Colon (tissue), 2 donors: ENCODE data around the gene TMEM132C.

Experiments used
- FAIRE-seq: peaks from 2 replicates; lab custom pipeline; 2012; peaks lifted over from hg19 to GRCh38; lab: Jason Lieb, UNC
- donor health status: control.
- donor health status: control.

TMEM132C gene

GRCh38 chr12:128671528-128672042 lies 404.6 kb downstream of the TMEM132C start:
- FAIRE-seq = no peak

DNA sequence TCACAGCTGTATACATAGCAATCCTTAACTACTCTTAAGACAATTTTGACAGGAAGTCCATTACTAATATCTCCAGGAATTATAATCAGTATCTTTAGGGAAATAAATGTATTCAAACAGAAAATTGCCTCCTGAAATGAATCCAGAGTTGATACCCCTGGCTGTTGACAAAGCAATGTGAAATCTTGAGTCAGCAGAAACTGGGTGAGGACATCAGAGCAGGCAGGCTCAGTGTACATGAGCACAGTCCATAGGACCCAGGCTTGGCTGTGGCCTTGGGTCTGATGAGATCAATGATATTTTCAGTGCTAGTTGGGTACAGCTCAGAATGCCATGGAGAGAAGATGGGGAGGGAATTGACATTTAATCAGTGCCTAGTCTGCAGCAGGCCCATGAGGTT lies 405.5 kb downstream of the TMEM132C start:
- FAIRE-seq = no peak

GRCh38 chr12:128672893-128673292 lies 405.9 kb downstream of the TMEM132C start:
- no peak for FAIRE-seq

DNA sequence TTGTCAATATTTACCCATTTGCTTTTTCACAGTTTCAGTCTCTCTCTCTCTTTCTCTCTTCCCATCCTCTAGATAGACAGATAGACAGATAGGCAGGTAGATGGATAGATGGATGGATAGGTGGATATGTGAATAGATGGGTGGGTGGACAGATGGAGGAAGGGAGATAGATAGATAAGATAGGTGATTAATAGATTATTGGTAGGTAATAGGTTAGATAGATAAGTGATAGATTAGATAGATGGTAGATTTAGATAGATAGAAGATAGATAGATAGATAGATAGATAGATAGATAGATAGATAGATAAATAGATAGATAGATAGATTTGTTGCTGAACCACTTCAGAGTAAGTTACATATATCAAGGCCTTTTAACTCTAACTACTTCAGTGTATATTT lies 408.6 kb downstream of the TMEM132C start:
- no peak for FAIRE-seq

GRCh38 chr12:128680555-128680954 lies 413.6 kb downstream of the TMEM132C start:
- FAIRE-seq = no peak

DNA sequence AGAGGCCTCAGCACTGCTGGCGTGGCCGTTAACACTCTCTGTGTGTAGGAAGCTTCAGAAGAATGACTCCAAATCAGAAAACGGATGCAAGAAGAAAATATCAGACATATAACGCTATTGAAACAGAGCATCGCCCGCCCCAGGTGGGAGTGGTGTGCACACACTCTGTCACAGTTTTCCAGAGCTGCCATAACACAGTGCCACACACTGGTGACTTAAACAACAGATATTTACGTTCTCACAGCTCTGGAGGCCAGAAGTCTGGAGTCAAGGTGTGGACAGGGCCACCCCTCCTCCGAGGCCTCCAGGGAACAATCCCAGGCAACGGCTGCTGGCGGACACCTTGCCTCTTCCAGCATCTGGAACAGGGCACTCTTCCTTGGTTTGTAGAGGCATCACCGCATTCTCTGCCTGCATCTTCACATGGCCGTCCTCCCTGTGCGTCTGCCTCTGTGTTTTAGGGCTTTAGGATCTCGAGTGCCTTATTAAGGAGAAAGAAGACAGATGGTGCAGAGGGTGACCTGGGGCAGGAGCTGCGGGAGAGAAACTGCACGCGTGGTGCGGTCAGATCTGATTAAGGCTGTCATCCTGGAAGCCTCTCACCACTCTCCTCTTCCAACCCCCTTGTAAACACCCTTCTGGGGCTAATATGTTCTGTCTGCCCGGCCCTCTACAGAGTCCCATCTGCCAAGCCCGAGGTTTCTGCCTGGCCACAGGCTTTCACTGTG lies 415.7 kb downstream of the TMEM132C start:
- FAIRE-seq = no peak

DNA sequence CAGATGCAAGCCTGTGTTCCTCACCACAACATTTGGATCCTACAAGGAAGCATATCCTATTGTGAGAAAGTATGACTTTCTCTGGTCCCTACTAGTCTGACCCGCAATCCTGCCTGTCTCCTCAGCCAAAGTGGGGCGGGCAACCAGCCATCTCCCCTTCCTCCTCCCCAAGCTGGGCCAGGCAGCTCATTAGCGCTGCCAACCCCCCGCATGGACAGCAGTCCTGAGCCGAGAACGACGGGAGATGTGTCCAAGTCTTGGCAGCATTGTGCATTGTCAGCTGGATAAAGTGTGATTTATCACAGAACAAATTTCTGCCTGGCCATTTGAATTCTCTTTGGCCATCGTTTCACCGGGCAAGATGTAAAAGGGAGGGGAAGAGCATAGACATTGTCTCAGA lies 417.4 kb downstream of the TMEM132C start:
- FAIRE-seq = no peak

DNA sequence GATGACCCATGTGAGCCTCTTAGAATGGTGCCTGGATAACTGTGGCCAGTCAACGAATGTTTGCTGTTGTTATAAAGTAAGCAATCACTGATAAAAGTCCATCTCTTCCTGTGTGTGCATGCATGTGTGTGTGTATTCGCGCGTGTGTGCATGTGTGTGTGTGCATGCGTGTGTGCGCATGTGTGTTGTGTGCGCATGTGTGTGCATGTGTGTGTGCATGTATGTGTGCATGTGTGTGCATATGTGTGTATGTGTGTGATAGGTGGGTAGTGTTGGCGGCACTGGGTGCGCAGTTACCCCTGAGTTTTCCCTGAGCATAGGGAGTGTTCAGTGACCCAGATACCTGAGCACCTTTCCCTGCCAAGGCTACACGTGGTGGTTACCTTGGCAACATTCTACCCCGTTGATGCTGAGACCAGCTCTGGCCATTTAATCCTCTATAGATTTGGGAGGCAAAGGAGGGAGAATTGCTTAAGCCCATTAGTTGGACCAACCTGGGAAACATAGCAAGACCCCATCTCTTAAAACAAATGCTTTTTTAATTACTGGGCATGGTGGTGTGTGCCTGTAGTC lies 419.0 kb downstream of the TMEM132C start:
- no peak for FAIRE-seq

- FAIRE-seq = no peak
Measured at GRCh38 chr12:128687851-128688250, 420.9 kb downstream of the TMEM132C start.

- no peak for FAIRE-seq
Measured at GRCh38 chr12:128690641-128691040, 423.7 kb downstream of the TMEM132C start.

GRCh38 chr12:128693115-128693514 lies 426.1 kb downstream of the TMEM132C start:
- FAIRE-seq = no peak

- FAIRE-seq = no peak
Measured at GRCh38 chr12:128693771-128694170, 426.8 kb downstream of the TMEM132C start.

- no peak for FAIRE-seq
Measured at GRCh38 chr12:128694445-128694844, 427.5 kb downstream of the TMEM132C start.

GRCh38 chr12:128695697-128696096 lies 428.7 kb downstream of the TMEM132C start:
- no peak for FAIRE-seq

- no peak for FAIRE-seq
Measured at GRCh38 chr12:128698301-128698972, 431.5 kb downstream of the TMEM132C start.

DNA sequence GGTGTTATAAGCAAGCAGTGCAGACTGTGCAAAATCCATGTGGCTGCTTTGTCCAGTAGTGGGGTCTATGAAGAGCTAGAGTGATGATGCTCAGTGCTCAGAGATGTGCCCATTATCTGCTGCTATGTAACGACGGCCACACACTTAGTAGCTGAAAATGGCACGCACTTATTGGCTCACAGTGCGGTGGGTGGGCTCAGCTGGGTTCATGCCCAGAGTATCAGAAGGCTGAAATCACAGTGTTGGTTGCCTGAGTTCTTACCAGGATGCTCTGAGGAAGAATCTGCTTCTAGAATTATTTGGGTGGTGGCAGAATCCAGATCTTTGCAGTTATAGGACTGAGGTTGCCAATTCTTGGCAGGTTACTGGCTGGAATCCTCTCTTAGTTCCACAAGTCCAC lies 432.1 kb downstream of the TMEM132C start:
- FAIRE-seq = no peak

- FAIRE-seq = no peak
Measured at GRCh38 chr12:128702371-128702770, 435.4 kb downstream of the TMEM132C start.

DNA sequence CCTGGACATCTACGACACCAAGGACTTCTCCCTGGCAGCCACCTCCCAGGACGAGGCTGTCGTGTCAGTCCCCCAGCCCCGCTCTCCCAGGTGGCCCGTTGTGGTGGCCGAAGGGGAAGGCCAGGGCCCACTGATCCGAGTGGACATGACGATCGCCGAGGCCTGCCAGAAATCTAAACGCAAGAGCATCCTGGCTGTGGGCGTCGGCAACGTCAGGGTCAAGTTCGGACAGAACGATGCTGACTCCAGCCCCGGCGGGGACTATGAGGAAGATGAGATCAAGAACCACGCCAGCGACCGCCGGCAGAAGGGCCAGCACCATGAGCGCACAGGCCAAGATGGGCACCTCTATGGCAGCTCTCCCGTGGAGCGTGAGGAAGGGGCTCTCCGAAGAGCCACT lies 438.2 kb downstream of the TMEM132C start:
- FAIRE-seq = no peak

DNA sequence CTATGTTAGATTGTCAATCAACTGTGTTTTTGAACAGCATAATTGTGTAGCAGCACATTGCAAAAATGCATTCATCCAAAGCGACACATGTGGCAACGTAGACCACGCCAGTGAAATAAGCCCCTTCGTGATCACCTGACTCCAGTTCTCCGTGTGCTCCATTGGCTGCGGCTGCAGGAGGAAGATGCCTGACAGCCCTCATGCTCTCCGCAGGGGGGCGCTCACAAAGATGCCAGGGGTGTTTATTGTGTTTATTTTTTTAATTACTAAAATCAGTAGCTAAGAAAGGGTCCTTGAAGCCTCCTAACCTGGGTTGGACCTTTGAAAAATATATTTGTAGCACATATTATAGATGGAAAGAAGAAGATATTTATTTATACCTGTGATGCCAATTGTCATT lies 440.5 kb downstream of the TMEM132C start:
- FAIRE-seq = no peak

- FAIRE-seq = no peak
Measured at GRCh38 chr12:128708789-128709188, 441.8 kb downstream of the TMEM132C start.

GRCh38 chr12:128709660-128710059 lies 442.7 kb downstream of the TMEM132C start:
- FAIRE-seq = no peak

DNA sequence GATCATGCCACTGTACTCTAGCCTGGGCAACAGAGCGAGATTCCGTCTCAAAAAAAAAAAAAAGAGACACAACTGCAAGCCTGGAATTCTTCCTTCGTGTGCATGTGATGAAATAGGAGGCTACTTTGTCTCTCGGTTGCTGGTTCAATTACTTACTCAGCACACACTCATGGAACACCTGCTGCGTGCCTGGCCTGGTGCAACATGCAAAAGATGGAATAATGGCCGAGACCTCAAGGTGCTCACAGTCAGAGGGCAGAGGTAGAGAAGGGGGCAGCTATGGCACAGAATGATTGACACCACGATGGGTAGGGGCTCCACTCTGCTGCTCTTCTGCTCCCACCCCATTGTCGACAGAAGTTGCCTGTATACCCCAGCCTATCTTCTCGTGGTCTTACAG lies 444.5 kb downstream of the TMEM132C start:
- no peak for FAIRE-seq

DNA sequence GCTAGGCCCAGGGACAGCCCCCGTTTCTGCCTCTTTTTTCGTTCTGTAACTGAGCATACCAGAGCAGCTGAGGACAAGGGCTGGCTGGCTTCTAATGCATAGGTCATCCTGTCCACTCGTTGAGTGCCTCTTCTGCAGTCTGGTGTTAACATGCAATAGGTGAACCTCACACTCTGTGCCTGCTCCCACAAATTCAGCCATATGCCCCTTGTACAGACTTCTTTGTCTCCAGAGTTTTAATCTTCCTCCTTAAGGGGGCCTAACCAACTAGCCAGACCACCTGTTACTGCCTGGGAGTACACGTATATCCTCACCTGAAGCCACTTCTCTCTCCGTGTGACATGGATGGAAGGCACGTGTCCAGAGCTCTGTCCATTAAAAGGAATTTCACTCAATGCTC lies 445.7 kb downstream of the TMEM132C start:
- no peak for FAIRE-seq
